NCI-H146 treated with DMSO at 0.1 percent for 48 hours (cell line): ENCODE measurements around the gene TMF1.
A peak's percentile ranks its signal among the peaks of the same experiment; 100 is the strongest.

Source experiments
- DNase-seq: peaks from one replicate; lab custom pipeline; 2025; ENCODE audit not compliant: unreplicated experiment; lab: John Stamatoyannopoulos, UW

The TMF1 gene

GRCh38 chr3:69080233-69080920 is 28.2 kb upstream of the TMF1 start, which contains the start of gene UBA3:
Gene UBA3 (minus strand): TSS chr3:69080365. CDS start chr3:69080353, 12 bp downstream.
- peak; percentile 63 for DNase-seq

- no peak for DNase-seq
Measured at GRCh38 chr3:69079269-69080159, 27.4 kb upstream of the TMF1 start.

- no peak for DNase-seq
Measured at GRCh38 chr3:69072928-69073327, 20.8 kb upstream of the TMF1 start.

- DNase-seq, result no peak
Measured at GRCh38 chr3:69066121-69066520, 14.0 kb upstream of the TMF1 start.

GRCh38 chr3:69065318-69065964 is 13.3 kb upstream of the TMF1 start:
- no peak for DNase-seq

- no peak for DNase-seq
Measured at GRCh38 chr3:69063636-69064035, 11.5 kb upstream of the TMF1 start.

- DNase-seq, result no peak
Measured at GRCh38 chr3:69059688-69060087, 7.6 kb upstream of the TMF1 start.

- no peak for DNase-seq
Measured at GRCh38 chr3:69058947-69059224, 6.8 kb upstream of the TMF1 start.

- DNase-seq, result no peak
Measured at GRCh38 chr3:69058180-69058946, 6.2 kb upstream of the TMF1 start.

GRCh38 chr3:69052472-69052898 is 352 bp upstream of the TMF1 start:
- DNase-seq, result no peak

- DNase-seq, result no peak
Measured at GRCh38 chr3:69048990-69049389, 3.1 kb downstream of the TMF1 start.

GRCh38 chr3:69044608-69045007 is 7.5 kb downstream of the TMF1 start:
- DNase-seq, result no peak

- no peak for DNase-seq
Measured at GRCh38 chr3:69033470-69033869, 18.7 kb downstream of the TMF1 start.

- no peak for DNase-seq
Measured at GRCh38 chr3:69032737-69033136, 19.4 kb downstream of the TMF1 start.

GRCh38 chr3:69032142-69032541 is 20.0 kb downstream of the TMF1 start:
- DNase-seq, result no peak

- no peak for DNase-seq
Measured at GRCh38 chr3:69031635-69032034, 20.5 kb downstream of the TMF1 start.

GRCh38 chr3:69020857-69021256 is 31.3 kb downstream of the TMF1 start:
- no peak for DNase-seq

- DNase-seq, result no peak
Measured at GRCh38 chr3:69020424-69020823, 31.7 kb downstream of the TMF1 start.

- DNase-seq, result no peak
Measured at GRCh38 chr3:69016901-69017300, 35.2 kb downstream of the TMF1 start.

- no peak for DNase-seq
Measured at GRCh38 chr3:69016102-69016501, 36.0 kb downstream of the TMF1 start.

GRCh38 chr3:69014022-69014580 is 38.0 kb downstream of the TMF1 start:
- no peak for DNase-seq
